Breast epithelium (tissue), 3 donors: ENCODE measurements around the gene BACH2.

Source experiments
- CTCF ChIP-seq, 3 donors: fragments of 450-650 bp; IDR thresholded peaks; one replicate each; pipeline ENCODE4 v1.5.1; 2016 to 2017; ENCODE audit warnings: antibody characterized with exemption in 3 of 3, mild to moderate bottlenecking in 3 of 3, moderate library complexity in 3 of 3
- POLR2A ChIP-seq: fragments of 450-650 bp; IDR thresholded peaks from one replicate; pipeline ENCODE4 v1.6.1; 2016; ENCODE audit warnings: antibody characterized with exemption, mild to moderate bottlenecking, moderate library complexity
- POLR2AphosphoS5 ChIP-seq, 3 donors: sonication (generic); formaldehyde crosslinking; IDR thresholded peaks; one replicate each; pipeline ENCODE4 v1.6.1; 2017; ENCODE audit warnings: antibody characterized with exemption in 3 of 3

- TF ChIP-seq CTCF (IDR thresholded peaks at IDR 0.05), result no peak
- no peak for TF ChIP-seq POLR2A
- TF ChIP-seq POLR2AphosphoS5 (IDR thresholded peaks at IDR 0.05), result no peak
These were observed 31.4 kb upstream of the BACH2 start for GRCh38 chr6:90328004-90328403.
